Measurements from ENCODE around the gene RAB40B.

GRCh38 chr17:82745524-82745923 lies 47.0 kb upstream of the RAB40B start:
- TF ChIP-seq CTCF (conservative IDR thresholded peaks at IDR 0.05; ENCODE audit: low read depth, low read length) (no peak), MXI1 (IDR thresholded peaks at IDR 0.05; ENCODE audit: borderline replicate concordance, low read depth, low read length) (no peak), SMC3 (IDR thresholded peaks at IDR 0.05; ENCODE audit: low read depth, low read length) (no peak), BHLHE40 (IDR thresholded peaks at IDR 0.05; ENCODE audit: low read depth, low read length) (no peak), POLR2A (IDR thresholded peaks at IDR 0.05; ENCODE audit: low read depth, low read length) (no peak), ELK1 (IDR thresholded peaks at IDR 0.05; ENCODE audit: borderline replicate concordance, low read depth, low read length) (no peak), RAD21 (IDR thresholded peaks at IDR 0.05; ENCODE audit: low read length) (no peak), RFX5 (IDR thresholded peaks at IDR 0.05; ENCODE audit: low read depth, low read length) (no peak), USF2 (IDR thresholded peaks at IDR 0.05; ENCODE audit: low read depth, low read length) (no peak), CHD1 (IDR thresholded peaks at IDR 0.05; ENCODE audit: low read depth, low read length) (no peak), CEBPB (IDR thresholded peaks at IDR 0.05; ENCODE audit: low read depth, low read length) (no peak), NFE2L2 (IDR thresholded peaks at IDR 0.05; ENCODE audit: low read depth, low read length) (no peak), RCOR1 (IDR thresholded peaks at IDR 0.05; ENCODE audit: insufficient replicate concordance, low read length) (no peak), MAZ (IDR thresholded peaks at IDR 0.05; ENCODE audit: borderline replicate concordance, low read depth, low read length) (no peak)
